ENCODE measurements around the gene ITPA. TPM values are rescaled to one million over a fixed set of nuclear protein-coding genes. Genes with fewer than 3 reads are reported as not detected.

The ITPA gene
- total and polyA plus RNA-seq, 2 of the 13 experiments (the other 11 are each of a cell fraction or from before 2014, with no cell fraction given), result 60.1 to 103 TPM

- peak; percentile 49; the same call in 1 of the 2 replicates for TF ChIP-seq ZNF335 (CRISPR knock-in tag; IDR thresholded peaks at IDR 0.05)
- peak; percentile 87; the same call in 1 of the 2 replicates for TF ChIP-seq ZNF253 (CRISPR knock-in tag; IDR thresholded peaks at IDR 0.05; ENCODE audit: borderline replicate concordance)
- TF ChIP-seq KDM5B (CRISPR knock-in tag; IDR thresholded peaks at IDR 0.05; ENCODE audit: borderline replicate concordance), result peak; percentile 79; the same call in 1 of the 2 replicates
- no peak for TF ChIP-seq ZNF549 (CRISPR knock-in tag; IDR thresholded peaks at IDR 0.05)
- no peak; the same call in 1 of the 2 replicates for TF ChIP-seq GATAD2A (CRISPR knock-in tag; IDR thresholded peaks at IDR 0.05)
- TF ChIP-seq GMEB2 (CRISPR knock-in tag; IDR thresholded peaks at IDR 0.05; ENCODE audit: low read depth), result no peak
- peak; percentile 14; the same call in 1 of the 2 replicates for TF ChIP-seq ATF2 (CRISPR knock-in tag; IDR thresholded peaks at IDR 0.05)
- TF ChIP-seq HNRNPLL (IDR thresholded peaks at IDR 0.05; ENCODE audit: low read depth, low read length, poor library complexity, severe bottlenecking), result peak; percentile 40
- TF ChIP-seq KLF12 (CRISPR knock-in tag; IDR thresholded peaks at IDR 0.05; ENCODE audit: borderline replicate concordance), result 0 out of 2 replicates have a peak, but pooled peaks have one; percentile 17
- TF ChIP-seq PRDM10 (CRISPR knock-in tag; IDR thresholded peaks at IDR 0.05; ENCODE audit: low read depth), result no peak
- peak; percentile 33; the same call in 1 of the 2 replicates for TF ChIP-seq HIC2 (CRISPR knock-in tag; IDR thresholded peaks at IDR 0.05; ENCODE audit: low read depth)
- TF ChIP-seq ZNF512B (CRISPR knock-in tag; IDR thresholded peaks at IDR 0.05; ENCODE audit: borderline replicate concordance), result no peak
- TF ChIP-seq TFDP2 (CRISPR knock-in tag; IDR thresholded peaks at IDR 0.05), result no peak; the same call in 1 of the 2 replicates
Observed at GRCh38 chr20:3248167-3248992, 39.1 kb downstream of the ITPA start (continued).

All from HepG2 (cell line).